Gastrocnemius medialis (tissue), 4 donors: Measurements from ENCODE around the gene RNU6-1.

Experiments used
- POLR2A ChIP-seq, 2 donors: fragments of 450-650 bp; IDR thresholded peaks; one replicate each; pipeline ENCODE4 v1.6.1; 2017; ENCODE audit warnings: antibody characterized with exemption in 2 of 2, mild to moderate bottlenecking in 2 of 2, moderate library complexity in 2 of 2
- TF ChIP-seq, protein P1 (sequence below), 5 experiments: fragments of 450-650 bp in 3 of 5; fragments of 200-600 bp in 2 of 5; sonication (generic) in 2 of 5; IDR thresholded peaks in 4 of 5; conservative IDR thresholded peaks in 1 of 5; 1 replicate in 4 of 5; 2 replicates in 1 of 5; pipeline ENCODE4 v1.5.1; 2016 to 2019; ENCODE audit warnings: antibody characterized with exemption in 5 of 5, mild to moderate bottlenecking in 3 of 5, moderate library complexity in 3 of 5

DNA sequence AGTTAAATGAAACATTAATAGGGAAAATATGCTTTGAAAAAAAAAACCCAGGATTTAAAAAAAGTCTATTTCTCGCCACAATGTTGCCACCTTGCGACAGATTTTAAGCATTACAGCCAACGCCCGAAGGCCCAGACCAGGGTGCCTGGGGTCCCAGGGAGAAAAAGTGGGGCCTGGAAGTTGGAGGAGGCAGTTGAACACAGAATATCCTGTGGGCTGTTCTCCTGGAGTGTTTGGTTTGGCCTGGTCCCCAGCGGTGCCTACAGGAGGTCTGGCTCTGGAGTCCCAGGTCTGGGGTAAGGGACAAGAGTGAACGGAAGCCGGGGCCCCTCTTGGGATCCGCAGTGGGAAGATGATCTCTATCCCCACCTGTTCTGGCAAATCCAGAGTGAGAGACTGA, 3.4 kb downstream of the RNU6-1 start:
- TF ChIP-seq, protein P1, sequence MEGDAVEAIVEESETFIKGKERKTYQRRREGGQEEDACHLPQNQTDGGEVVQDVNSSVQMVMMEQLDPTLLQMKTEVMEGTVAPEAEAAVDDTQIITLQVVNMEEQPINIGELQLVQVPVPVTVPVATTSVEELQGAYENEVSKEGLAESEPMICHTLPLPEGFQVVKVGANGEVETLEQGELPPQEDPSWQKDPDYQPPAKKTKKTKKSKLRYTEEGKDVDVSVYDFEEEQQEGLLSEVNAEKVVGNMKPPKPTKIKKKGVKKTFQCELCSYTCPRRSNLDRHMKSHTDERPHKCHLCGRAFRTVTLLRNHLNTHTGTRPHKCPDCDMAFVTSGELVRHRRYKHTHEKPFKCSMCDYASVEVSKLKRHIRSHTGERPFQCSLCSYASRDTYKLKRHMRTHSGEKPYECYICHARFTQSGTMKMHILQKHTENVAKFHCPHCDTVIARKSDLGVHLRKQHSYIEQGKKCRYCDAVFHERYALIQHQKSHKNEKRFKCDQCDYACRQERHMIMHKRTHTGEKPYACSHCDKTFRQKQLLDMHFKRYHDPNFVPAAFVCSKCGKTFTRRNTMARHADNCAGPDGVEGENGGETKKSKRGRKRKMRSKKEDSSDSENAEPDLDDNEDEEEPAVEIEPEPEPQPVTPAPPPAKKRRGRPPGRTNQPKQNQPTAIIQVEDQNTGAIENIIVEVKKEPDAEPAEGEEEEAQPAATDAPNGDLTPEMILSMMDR (IDR thresholded peaks at IDR 0.05 in 4 of 5, conservative IDR thresholded peaks at IDR 0.05 in 1 of 5) = peak; percentile 48 to 87 (median 60)
- no peak for TF ChIP-seq POLR2A (IDR thresholded peaks at IDR 0.05)
